ENCODE measurements around the gene ZRSR2. TPM values are rescaled to one million over a fixed set of nuclear protein-coding genes. Genes with fewer than 3 reads are reported as not detected.

The ZRSR2 gene
- total RNA-seq, 1 donor from 2014 or later: 19.3 TPM

- H3K4me3 Mint-ChIP-seq (ENCODE audit: low read depth): no peak overlapping the region
- no peak for DNase-seq (ENCODE audit: low spot score, unreplicated experiment)
- peaks cover 37% of the 10 kb centered on the region for H3K4me1 Mint-ChIP-seq (ENCODE audit: low read depth)
- no peak overlapping the region for H3K27ac Mint-ChIP-seq
- H3K9me3 Mint-ChIP-seq (ENCODE audit: low read depth): peaks cover 4% of the 10 kb centered on the region
- peaks cover 4% of the 10 kb centered on the region for H3K27me3 Mint-ChIP-seq
- no peak for TF ChIP-seq CTCF (IDR thresholded peaks at IDR 0.05; ENCODE audit: unreplicated experiment)
- peaks cover 5% of the 10 kb centered on the region for H3K36me3 Mint-ChIP-seq (ENCODE audit: insufficient read depth)
Measured at GRCh38 chrX:15748841-15749240, 41.4 kb upstream of the ZRSR2 start.

GRCh38 chrX:15749642-15750610, 40.4 kb upstream of the ZRSR2 start:
- DNase-seq (ENCODE audit: low spot score, unreplicated experiment): no peak
- peaks cover 5% of the 10 kb centered on the region for H3K36me3 Mint-ChIP-seq (ENCODE audit: insufficient read depth)
- peaks cover 32% of the 10 kb centered on the region for H3K4me1 Mint-ChIP-seq (ENCODE audit: low read depth)
- TF ChIP-seq CTCF (IDR thresholded peaks at IDR 0.05; ENCODE audit: unreplicated experiment): no peak
- H3K9me3 Mint-ChIP-seq (ENCODE audit: low read depth): peaks cover 4% of the 10 kb centered on the region
- H3K27me3 Mint-ChIP-seq: peaks cover 4% of the 10 kb centered on the region
- H3K27ac Mint-ChIP-seq: no peak overlapping the region
- no peak overlapping the region for H3K4me3 Mint-ChIP-seq (ENCODE audit: low read depth)

- DNase-seq (ENCODE audit: low spot score, unreplicated experiment): no peak
- peaks cover 30% of the 10 kb centered on the region for H3K4me1 Mint-ChIP-seq (ENCODE audit: low read depth)
- peak overlapping the region; percentile 44 for H3K27ac Mint-ChIP-seq
- H3K4me3 Mint-ChIP-seq (ENCODE audit: low read depth): no peak overlapping the region
- no peak for TF ChIP-seq CTCF (IDR thresholded peaks at IDR 0.05; ENCODE audit: unreplicated experiment)
- peaks cover 4% of the 10 kb centered on the region for H3K27me3 Mint-ChIP-seq
- peaks cover 5% of the 10 kb centered on the region for H3K36me3 Mint-ChIP-seq (ENCODE audit: insufficient read depth)
- H3K9me3 Mint-ChIP-seq (ENCODE audit: low read depth): peaks cover 4% of the 10 kb centered on the region
Measured at GRCh38 chrX:15750611-15751154, 39.6 kb upstream of the ZRSR2 start.

GRCh38 chrX:15751155-15751819, 39.0 kb upstream of the ZRSR2 start:
- Mint-ChIP-seq H3K9me3 (ENCODE audit: low read depth) (peaks cover 4% of the 10 kb centered on the region), H3K27me3 (peaks cover 9% of the 10 kb centered on the region), H3K36me3 (ENCODE audit: insufficient read depth) (peaks cover 5% of the 10 kb centered on the region), H3K4me3 (ENCODE audit: low read depth) (no peak overlapping the region), H3K4me1 (ENCODE audit: low read depth) (peaks cover 28% of the 10 kb centered on the region), H3K27ac (peak overlapping the region; percentile 44)
- TF ChIP-seq CTCF (IDR thresholded peaks at IDR 0.05; ENCODE audit: unreplicated experiment): no peak
- no peak for DNase-seq (ENCODE audit: low spot score, unreplicated experiment)

GRCh38 chrX:15755091-15755490, 35.2 kb upstream of the ZRSR2 start:
- Mint-ChIP-seq H3K27me3 (peaks cover 20% of the 10 kb centered on the region), H3K36me3 (ENCODE audit: insufficient read depth) (peaks cover 4% of the 10 kb centered on the region), H3K4me3 (ENCODE audit: low read depth) (no peak overlapping the region), H3K9me3 (ENCODE audit: low read depth) (peaks cover 4% of the 10 kb centered on the region), H3K27ac (no peak overlapping the region), H3K4me1 (ENCODE audit: low read depth) (peaks cover 9% of the 10 kb centered on the region)
- TF ChIP-seq CTCF (IDR thresholded peaks at IDR 0.05; ENCODE audit: unreplicated experiment): no peak
- no peak for DNase-seq (ENCODE audit: low spot score, unreplicated experiment)
